NT2/D1 (cell line): ENCODE measurements around the gene DEFB124.

Experiments used
- YY1 ChIP-seq: IDR thresholded peaks from 2 replicates; pipeline ENCODE4 v1.6.1; 2011; ENCODE audit not compliant: insufficient read length, insufficient read depth
- ZNF274 ChIP-seq: IDR thresholded peaks from 2 replicates; pipeline ENCODE4 v1.6.1; 2011; ENCODE audit warnings: mild to moderate bottlenecking, low read depth, low read length

DNA sequence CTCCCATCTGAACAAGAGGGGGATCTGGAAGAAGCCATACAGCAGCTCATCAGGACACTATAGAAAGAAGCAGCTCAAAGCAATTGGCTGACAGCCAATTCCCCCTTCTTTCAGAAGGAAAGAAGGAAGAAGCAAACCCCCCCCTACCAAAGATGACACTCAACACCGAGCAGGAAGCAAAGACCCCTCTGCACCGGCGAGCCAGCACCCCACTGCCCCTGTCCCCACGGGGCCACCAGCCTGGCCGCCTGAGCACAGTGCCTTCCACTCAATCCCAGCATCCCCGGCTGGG is 1.3 kb upstream of the DEFB124 start:
- TF ChIP-seq ZNF274 (no peak), YY1 (no peak)
